SK-N-SH treated with all-trans-retinoic acid at 6 μM for 48 hours (cell line): Measurements from ENCODE around the gene IL11RA.

ENCODE experiments used
- ATAC-seq: fragments of 200-7000 bp; cut with Tn5 transposase; 3 replicates; pipeline ENCODE4 v1.9.1; 2020; ENCODE audit warnings: mild to moderate bottlenecking, moderate library complexity
- BACH2 ChIP-seq: fragments of 250-450 bp; sonication (Bioruptor Pico); IDR thresholded peaks from 2 replicates; pipeline ENCODE4 v1.9.0; 2021; ENCODE audit warnings: mild to moderate bottlenecking, borderline replicate concordance
- CREB5 ChIP-seq: fragments of 250-450 bp; sonication (Bioruptor Pico); IDR thresholded peaks from 2 replicates; pipeline ENCODE4 v1.5.1; 2020; ENCODE audit warnings: low read depth, mild to moderate bottlenecking, moderate library complexity
- CSDC2 ChIP-seq: fragments of 250-450 bp; sonication (Bioruptor Pico); IDR thresholded peaks from 2 replicates; pipeline ENCODE4 v1.5.0; 2020; ENCODE audit warnings: mild to moderate bottlenecking, moderate library complexity
- CSRNP3 ChIP-seq: fragments of 250-450 bp; sonication (Bioruptor Pico); IDR thresholded peaks from 2 replicates; pipeline ENCODE4 v1.5.1; 2021; ENCODE audit warnings: mild to moderate bottlenecking, moderate library complexity
- OSR1 ChIP-seq: fragments of 250-450 bp; sonication (Bioruptor Pico); IDR thresholded peaks from 2 replicates; pipeline ENCODE4 v1.8.0; 2022; ENCODE audit warnings: moderate library complexity, mild to moderate bottlenecking, inconsistent platforms
- PATZ1 ChIP-seq: fragments of 250-450 bp; sonication (Bioruptor Pico); IDR thresholded peaks from 2 replicates; pipeline ENCODE4 v1.8.0; 2020; ENCODE audit warnings: mild to moderate bottlenecking, moderate library complexity, borderline replicate concordance
- POU6F1 ChIP-seq: fragments of 250-450 bp; sonication (Bioruptor Pico); IDR thresholded peaks from 2 replicates; pipeline ENCODE4 v1.8.0; 2021; ENCODE audit warnings: low read depth, mild to moderate bottlenecking, moderate library complexity, borderline replicate concordance
- PPARA ChIP-seq: fragments of 250-450 bp; sonication (Bioruptor Pico); IDR thresholded peaks from 2 replicates; pipeline ENCODE4 v1.5.0; 2020; ENCODE audit warnings: mild to moderate bottlenecking, borderline replicate concordance
- RARB ChIP-seq: fragments of 250-450 bp; sonication (Bioruptor Pico); IDR thresholded peaks from 2 replicates; pipeline ENCODE4 v1.8.0; 2021; ENCODE audit warnings: mild to moderate bottlenecking, moderate library complexity
- SNAI2 ChIP-seq: fragments of 250-450 bp; sonication (Bioruptor Pico); IDR thresholded peaks from 2 replicates; pipeline ENCODE4 v1.5.0; 2020; ENCODE audit warnings: mild to moderate bottlenecking, moderate library complexity
- TCF4 ChIP-seq: fragments of 250-450 bp; sonication (Bioruptor Pico); IDR thresholded peaks from 2 replicates; pipeline ENCODE4 v1.8.0; 2021; ENCODE audit warnings: mild to moderate bottlenecking, moderate library complexity, borderline replicate concordance
- TOX ChIP-seq: fragments of 250-450 bp; sonication (Bioruptor Pico); IDR thresholded peaks from 2 replicates; pipeline ENCODE4 v1.8.0; 2021; ENCODE audit warnings: mild to moderate bottlenecking, moderate library complexity, borderline replicate concordance
- TSHZ2 ChIP-seq: fragments of 250-450 bp; sonication (Bioruptor Pico); IDR thresholded peaks from 2 replicates; pipeline ENCODE4 v1.5.0; 2020; ENCODE audit warnings: mild to moderate bottlenecking, moderate library complexity
- ZC3H10 ChIP-seq: fragments of 250-450 bp; sonication (Bioruptor Pico); IDR thresholded peaks from 2 replicates; pipeline ENCODE4 v1.5.1; 2021; ENCODE audit warnings: mild to moderate bottlenecking, moderate library complexity
- ZFP3 ChIP-seq: fragments of 250-450 bp; sonication (Bioruptor Pico); IDR thresholded peaks from 2 replicates; pipeline ENCODE4 v1.5.0; 2020; ENCODE audit warnings: mild to moderate bottlenecking, moderate library complexity
- ZFP30 ChIP-seq: fragments of 450-650 bp; formaldehyde crosslinking; IDR thresholded peaks from 2 replicates; pipeline ENCODE4 v1.5.0; 2022; ENCODE audit warnings: mild to moderate bottlenecking, moderate library complexity
- ZNF565 ChIP-seq: fragments of 450-650 bp; formaldehyde crosslinking; conservative IDR thresholded peaks from 2 replicates; pipeline ENCODE4 v1.5.0; 2020; ENCODE audit warnings: low read depth, mild to moderate bottlenecking, moderate library complexity
- ZNF70 ChIP-seq: fragments of 450-650 bp; formaldehyde crosslinking; IDR thresholded peaks from 2 replicates; pipeline ENCODE4 v1.5.0; 2020; ENCODE audit warnings: mild to moderate bottlenecking, moderate library complexity
- ZNF8 ChIP-seq: fragments of 450-650 bp; formaldehyde crosslinking; IDR thresholded peaks from 2 replicates; pipeline ENCODE4 v1.5.0; 2020; ENCODE audit warnings: mild to moderate bottlenecking, moderate library complexity

Gene IL11RA

GRCh38 chr9:34647084-34647403 is 4.9 kb upstream of the IL11RA start (continued):
- no peak for TF ChIP-seq PPARA (CRISPR knock-in tag)

GRCh38 chr9:34647651-34648050 is 4.3 kb upstream of the IL11RA start:
- ATAC-seq, result no peak
- no peak for TF ChIP-seq OSR1 (CRISPR knock-in tag)
- no peak for TF ChIP-seq RARB (CRISPR knock-in tag)
- no peak for TF ChIP-seq ZC3H10 (CRISPR knock-in tag)
- no peak for TF ChIP-seq BACH2 (CRISPR knock-in tag)
- TF ChIP-seq POU6F1 (CRISPR knock-in tag), result no peak
- no peak for TF ChIP-seq CSRNP3 (CRISPR knock-in tag)
- no peak for TF ChIP-seq TOX (CRISPR knock-in tag)
- no peak for TF ChIP-seq ZFP30 (CRISPR knock-in tag)
- TF ChIP-seq ZNF8 (CRISPR knock-in tag), result no peak
- TF ChIP-seq CSDC2 (CRISPR knock-in tag), result no peak
- TF ChIP-seq TCF4 (CRISPR knock-in tag), result no peak
- TF ChIP-seq TSHZ2 (CRISPR knock-in tag), result no peak
- no peak for TF ChIP-seq SNAI2
- no peak for TF ChIP-seq CREB5 (CRISPR knock-in tag)
- TF ChIP-seq ZNF565 (CRISPR knock-in tag), result no peak
- no peak for TF ChIP-seq PPARA (CRISPR knock-in tag)
- no peak for TF ChIP-seq ZFP3 (CRISPR knock-in tag)
- no peak for TF ChIP-seq PATZ1 (CRISPR knock-in tag)
- no peak for TF ChIP-seq ZNF70 (CRISPR knock-in tag)

- no peak for TF ChIP-seq SNAI2
- no peak for TF ChIP-seq ZNF565 (CRISPR knock-in tag)
- TF ChIP-seq TSHZ2 (CRISPR knock-in tag), result no peak
- TF ChIP-seq TCF4 (CRISPR knock-in tag), result no peak
- TF ChIP-seq TOX (CRISPR knock-in tag), result no peak
- no peak for TF ChIP-seq CSDC2 (CRISPR knock-in tag)
- TF ChIP-seq ZNF70 (CRISPR knock-in tag), result no peak
- no peak for TF ChIP-seq RARB (CRISPR knock-in tag)
- no peak for TF ChIP-seq CSRNP3 (CRISPR knock-in tag)
- no peak for ATAC-seq
These were observed 3.3 kb upstream of the IL11RA start for GRCh38 chr9:34648673-34649072.
